Esophagus squamous epithelium (tissue), 4 donors: ENCODE measurements around the gene CGNL1.

Experiments
- POLR2A ChIP-seq, 4 donors: fragments of 450-650 bp; IDR thresholded peaks; one replicate each; pipeline ENCODE4 v1.6.1; 2017; ENCODE audit warnings: antibody characterized with exemption in 4 of 4, mild to moderate bottlenecking in 4 of 4, moderate library complexity in 3 of 4
- TF ChIP-seq, protein P1 (sequence below), 6 experiments: fragments of 450-650 bp in 4 of 6; fragments of 200-600 bp in 2 of 6; sonication (generic) in 2 of 6; IDR thresholded peaks; one replicate each; pipeline ENCODE4 v1.5.1; 2016 to 2019; ENCODE audit warnings: antibody characterized with exemption in 6 of 6, mild to moderate bottlenecking in 4 of 6, moderate library complexity in 4 of 6

- TF ChIP-seq, protein P1, sequence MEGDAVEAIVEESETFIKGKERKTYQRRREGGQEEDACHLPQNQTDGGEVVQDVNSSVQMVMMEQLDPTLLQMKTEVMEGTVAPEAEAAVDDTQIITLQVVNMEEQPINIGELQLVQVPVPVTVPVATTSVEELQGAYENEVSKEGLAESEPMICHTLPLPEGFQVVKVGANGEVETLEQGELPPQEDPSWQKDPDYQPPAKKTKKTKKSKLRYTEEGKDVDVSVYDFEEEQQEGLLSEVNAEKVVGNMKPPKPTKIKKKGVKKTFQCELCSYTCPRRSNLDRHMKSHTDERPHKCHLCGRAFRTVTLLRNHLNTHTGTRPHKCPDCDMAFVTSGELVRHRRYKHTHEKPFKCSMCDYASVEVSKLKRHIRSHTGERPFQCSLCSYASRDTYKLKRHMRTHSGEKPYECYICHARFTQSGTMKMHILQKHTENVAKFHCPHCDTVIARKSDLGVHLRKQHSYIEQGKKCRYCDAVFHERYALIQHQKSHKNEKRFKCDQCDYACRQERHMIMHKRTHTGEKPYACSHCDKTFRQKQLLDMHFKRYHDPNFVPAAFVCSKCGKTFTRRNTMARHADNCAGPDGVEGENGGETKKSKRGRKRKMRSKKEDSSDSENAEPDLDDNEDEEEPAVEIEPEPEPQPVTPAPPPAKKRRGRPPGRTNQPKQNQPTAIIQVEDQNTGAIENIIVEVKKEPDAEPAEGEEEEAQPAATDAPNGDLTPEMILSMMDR (IDR thresholded peaks at IDR 0.05) = no peak
- TF ChIP-seq POLR2A (IDR thresholded peaks at IDR 0.05) = no peak
These were observed 216.6 kb downstream of the CGNL1 start for GRCh38 chr15:57592836-57593420.
